ENCODE measurements around the gene ACACB.

ACACB gene

GRCh38 chr12:109307051-109307450 is 190.7 kb downstream of the ACACB start:
- DNase-seq = no peak

- no peak for DNase-seq
Measured at GRCh38 chr12:109308534-109309380, 192.4 kb downstream of the ACACB start, which contains the start of gene FOXN4. FOXN4 (minus strand) TSS chr12:109309284; CDS start chr12:109308321, 963 bp downstream.

GRCh38 chr12:109309381-109310246 is 193.2 kb downstream of the ACACB start:
- DNase-seq = no peak

- peak; percentile 69 for DNase-seq
Measured at GRCh38 chr12:109310247-109311125, 194.1 kb downstream of the ACACB start.
